Smooth muscle cell (in vitro differentiated cells): ENCODE results near the gene CD68. TPM values are rescaled to one million over a fixed set of nuclear protein-coding genes. Genes with fewer than 3 reads are reported as not detected.

Experiments
- DNase-seq: peaks from one replicate; lab custom pipeline; 2025; ENCODE audit not compliant: unreplicated experiment; lab: John Stamatoyannopoulos, UW
- H2AFZ ChIP-seq: fragments of 200-600 bp; sonication (generic); 2 replicates; pipeline ENCODE4 v1.6.0; 2016; ENCODE audit warnings: antibody characterized with exemption, low read depth, mild to moderate bottlenecking
- H3F3A ChIP-seq: fragments of 200-600 bp; sonication (generic); 2 replicates; pipeline ENCODE4 v1.6.0; 2017; ENCODE audit warnings: antibody characterized with exemption, low read depth
- H3K27ac ChIP-seq: fragments of 200-600 bp; sonication (generic); 2 replicates; pipeline ENCODE4 v1.5.1; 2016; ENCODE audit warnings: low read depth, mild to moderate bottlenecking
- H3K27me3 ChIP-seq: fragments of 200-600 bp; sonication (generic); 2 replicates; pipeline ENCODE4 v1.6.1; 2016; ENCODE audit warnings: low read depth, mild to moderate bottlenecking
- H3K36me3 ChIP-seq: fragments of 200-600 bp; sonication (generic); 2 replicates; pipeline ENCODE4 v1.5.1; 2016; ENCODE audit warnings: low read depth
- H3K4me1 ChIP-seq: fragments of 200-600 bp; sonication (generic); 2 replicates; pipeline ENCODE4 v1.5.1; 2016; ENCODE audit warnings: low read depth
- H3K4me2 ChIP-seq: fragments of 200-600 bp; sonication (generic); 2 replicates; pipeline ENCODE4 v1.6.0; 2016; ENCODE audit warnings: mild to moderate bottlenecking
- H3K4me3 ChIP-seq: fragments of 200-600 bp; sonication (generic); 2 replicates; pipeline ENCODE4 v1.5.1; 2016; ENCODE audit warnings: mild to moderate bottlenecking
- H3K79me2 ChIP-seq: fragments of 200-600 bp; sonication (generic); 2 replicates; pipeline ENCODE4 v1.6.0; 2016; ENCODE audit warnings: low read depth, mild to moderate bottlenecking
- H3K9ac ChIP-seq: fragments of 200-600 bp; sonication (generic); 2 replicates; pipeline ENCODE4 v1.6.0; 2016; ENCODE audit warnings: low read depth
- H3K9me3 ChIP-seq: fragments of 200-600 bp; sonication (generic); replicated peaks from 2 replicates; pipeline ENCODE4 v1.5.1; 2016; ENCODE audit warnings: low read depth
- H4K20me1 ChIP-seq: fragments of 200-600 bp; sonication (generic); 2 replicates; pipeline ENCODE4 v1.6.0; 2016; ENCODE audit warnings: low read depth
- WGBS: methylation state at CpG from one replicate; pipeline ENCODE4 v1.1.7; 2016; ENCODE audit warnings: low lambda C conversion rate; 5-methylcytosine and 5-hydroxymethylcytosine counted together
- polyA plus RNA-seq: library from polyadenylated mRNA; unstranded; fragments of >200 nt; fragmentation: Nextera tagmentation; extraction: Ambion mirVana; gene quantifications from 2 replicates; pipeline ENCODE4 v1.2.1, GENCODE V29; 2016
- total RNA-seq: library from RNA; depleted of rRNA; stranded (reverse); fragments of >200 nt; gene quantifications from 2 replicates; pipeline ENCODE4 v1.2.3, GENCODE V29; 2014
- TF ChIP-seq, protein P1 (sequence below): fragments of 200-600 bp; sonication (generic); IDR thresholded peaks from 2 replicates; pipeline ENCODE4 v1.5.1; 2017; ENCODE audit warnings: borderline replicate concordance, mild to moderate bottlenecking, antibody characterized with exemption; ENCODE audit not compliant: insufficient read depth, poor library complexity, severe bottlenecking

The CD68 gene
- total and polyA plus RNA-seq, 2 experiments from 2014 or later, result 22.7 to 27.5 TPM

DNA sequence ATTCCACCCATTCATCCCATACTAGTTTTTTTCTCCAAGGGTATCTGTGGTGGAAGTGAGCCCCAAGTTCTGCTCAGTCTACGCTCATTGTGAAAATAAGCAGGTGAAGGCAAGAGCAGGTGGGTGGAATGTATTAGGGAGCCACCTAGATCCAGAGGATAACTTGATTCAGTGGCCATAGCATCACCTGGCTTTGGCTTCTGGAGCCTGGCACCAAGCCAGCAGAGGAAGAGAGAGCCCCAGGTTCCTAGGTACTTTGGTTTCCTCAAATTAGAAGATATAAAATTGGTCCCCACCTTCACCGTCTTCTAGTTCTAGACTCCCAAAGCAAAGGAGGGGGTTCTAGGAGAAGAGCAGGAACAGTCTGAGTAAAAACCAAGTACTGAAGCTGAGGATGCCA is 31.2 kb downstream of the CD68 start:
- Histone ChIP-seq H3K36me3 (no peaks in the 10 kb centered on the region), H3K9ac (no peak overlapping the region), H3K79me2 (peaks cover 78% of the 10 kb centered on the region), H3K27ac (no peak overlapping the region), H3K4me2 (no peak overlapping the region), H2AFZ (no peak overlapping the region), H3F3A (no peaks in the 10 kb centered on the region), H3K4me3 (no peak overlapping the region), H3K9me3 (no peaks in the 10 kb centered on the region), H3K27me3 (no peaks in the 10 kb centered on the region), H3K4me1 (peaks cover 18% of the 10 kb centered on the region), H4K20me1 (peaks cover 83% of the 10 kb centered on the region)
- DNase-seq, result no peak
- TF ChIP-seq, protein P1, sequence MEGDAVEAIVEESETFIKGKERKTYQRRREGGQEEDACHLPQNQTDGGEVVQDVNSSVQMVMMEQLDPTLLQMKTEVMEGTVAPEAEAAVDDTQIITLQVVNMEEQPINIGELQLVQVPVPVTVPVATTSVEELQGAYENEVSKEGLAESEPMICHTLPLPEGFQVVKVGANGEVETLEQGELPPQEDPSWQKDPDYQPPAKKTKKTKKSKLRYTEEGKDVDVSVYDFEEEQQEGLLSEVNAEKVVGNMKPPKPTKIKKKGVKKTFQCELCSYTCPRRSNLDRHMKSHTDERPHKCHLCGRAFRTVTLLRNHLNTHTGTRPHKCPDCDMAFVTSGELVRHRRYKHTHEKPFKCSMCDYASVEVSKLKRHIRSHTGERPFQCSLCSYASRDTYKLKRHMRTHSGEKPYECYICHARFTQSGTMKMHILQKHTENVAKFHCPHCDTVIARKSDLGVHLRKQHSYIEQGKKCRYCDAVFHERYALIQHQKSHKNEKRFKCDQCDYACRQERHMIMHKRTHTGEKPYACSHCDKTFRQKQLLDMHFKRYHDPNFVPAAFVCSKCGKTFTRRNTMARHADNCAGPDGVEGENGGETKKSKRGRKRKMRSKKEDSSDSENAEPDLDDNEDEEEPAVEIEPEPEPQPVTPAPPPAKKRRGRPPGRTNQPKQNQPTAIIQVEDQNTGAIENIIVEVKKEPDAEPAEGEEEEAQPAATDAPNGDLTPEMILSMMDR, result no peak
- 98% methylated on average over 2 of the region's 2 CpGs for WGBS

DNA sequence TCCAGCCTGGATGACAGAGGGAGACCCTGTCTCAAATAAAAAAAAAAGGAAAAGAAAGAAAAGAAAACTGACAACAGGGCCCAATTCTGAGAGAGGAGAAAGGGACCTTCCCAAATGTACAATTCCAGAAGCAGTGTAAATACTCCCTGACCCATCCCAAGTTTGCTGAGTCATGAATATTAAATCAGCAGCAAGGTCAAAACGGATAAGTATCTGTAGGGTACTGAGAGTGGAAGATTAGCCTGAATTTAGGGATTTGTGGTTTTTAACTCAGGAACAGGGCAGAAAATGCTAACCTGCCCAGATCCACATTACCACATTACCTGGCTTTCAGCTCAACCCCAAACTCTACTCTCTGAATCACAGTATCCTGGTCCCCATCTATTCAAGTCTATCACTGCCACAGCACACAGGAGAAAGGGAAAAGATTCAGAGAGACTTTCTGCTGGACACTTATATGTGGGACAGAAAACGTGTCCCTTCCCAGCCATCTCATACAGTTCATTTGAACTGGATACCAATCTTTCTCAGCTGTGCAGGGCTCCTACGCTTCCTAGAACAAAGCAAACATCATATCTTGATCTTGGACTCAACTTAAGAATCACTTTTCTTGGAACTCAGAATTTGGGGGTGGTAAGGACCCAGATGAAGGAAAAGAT is 32.3 kb downstream of the CD68 start:
- peaks cover 71% of the 10 kb centered on the region for H4K20me1 ChIP-seq
- TF ChIP-seq, protein P1, result no peak

DNA sequence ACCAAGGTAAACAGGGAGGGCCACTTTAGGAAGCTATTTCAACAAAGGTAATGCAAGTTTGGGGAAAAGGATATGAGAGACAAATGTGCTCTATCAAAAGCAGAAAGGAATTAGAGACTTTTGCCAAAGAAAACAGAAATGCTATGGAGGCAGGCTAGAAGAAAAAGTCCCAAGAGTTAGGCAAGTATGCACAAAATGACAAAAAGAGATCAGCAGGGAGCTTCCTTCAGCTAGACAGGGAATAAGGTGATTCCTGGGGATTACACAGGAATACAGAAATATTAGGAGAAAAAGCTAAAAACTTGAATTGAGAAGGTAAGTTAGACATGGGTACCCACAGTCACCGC is 32.8 kb downstream of the CD68 start:
- H3K9me3 ChIP-seq, result no peaks in the 10 kb centered on the region
- no peak for DNase-seq
- peaks cover 66% of the 10 kb centered on the region for H4K20me1 ChIP-seq
- TF ChIP-seq, protein P1, result no peak
- no peak overlapping the region for H3K9ac ChIP-seq
- 95% methylated on average over 1 of the region's 1 CpG for WGBS
- no peaks in the 10 kb centered on the region for H3K36me3 ChIP-seq
- no peak overlapping the region for H3K27ac ChIP-seq
- no peak overlapping the region for H3K4me3 ChIP-seq
- H3K4me2 ChIP-seq, result peak overlapping the region; percentile 88
- no peak overlapping the region for H2AFZ ChIP-seq
- H3K79me2 ChIP-seq, result peaks cover 67% of the 10 kb centered on the region
- H3F3A ChIP-seq, result no peaks in the 10 kb centered on the region
- no peaks in the 10 kb centered on the region for H3K27me3 ChIP-seq
- peaks cover 18% of the 10 kb centered on the region for H3K4me1 ChIP-seq

More for the DNA sequence above, 32.3 kb downstream of the CD68 start:
- Histone ChIP-seq H3K9ac (no peak overlapping the region), H3K27me3 (no peaks in the 10 kb centered on the region), H3K4me1 (peaks cover 18% of the 10 kb centered on the region), H3K27ac (no peak overlapping the region), H3K79me2 (peaks cover 72% of the 10 kb centered on the region), H3F3A (no peaks in the 10 kb centered on the region), H3K4me3 (no peak overlapping the region), H2AFZ (no peak overlapping the region), H3K36me3 (no peaks in the 10 kb centered on the region), H3K4me2 (peak overlapping the region; percentile 88), H3K9me3 (no peaks in the 10 kb centered on the region)
- DNase-seq, result no peak
- 71% methylated on average over 3 of the region's 3 CpGs for WGBS
